HCT116 (cell line): Measurements from ENCODE around the gene QRICH2.

ENCODE experiments used
- CBX3 ChIP-seq: IDR thresholded peaks from 2 replicates; pipeline ENCODE4 v1.6.1; 2012; ENCODE audit warnings: low read depth
- CEBPB ChIP-seq: IDR thresholded peaks from 2 replicates; pipeline ENCODE4 v1.6.1; 2012; ENCODE audit warnings: low read depth
- ELF1 ChIP-seq: IDR thresholded peaks from 2 replicates; pipeline ENCODE4 v1.6.1; 2012; ENCODE audit warnings: low read depth, borderline replicate concordance
- EZH2 ChIP-seq: fragments of 200-600 bp; sonication (generic); IDR thresholded peaks from 2 replicates; pipeline ENCODE4 v1.6.1; 2017; ENCODE audit warnings: antibody characterized with exemption, mixed run types
- JUND ChIP-seq: IDR thresholded peaks from 2 replicates; pipeline ENCODE4 v1.6.1; 2012
- POLR2A ChIP-seq: IDR thresholded peaks from 2 replicates; pipeline ENCODE4 v1.7.0; 2011; ENCODE audit warnings: borderline replicate concordance; ENCODE audit not compliant: insufficient read depth, insufficient read length; ENCODE audit errors: extremely low read depth
- POLR2AphosphoS5 ChIP-seq: IDR thresholded peaks from 2 replicates; pipeline ENCODE4 v1.6.1; 2011; ENCODE audit warnings: mild to moderate bottlenecking, low read depth, low read length, moderate library complexity
- RAD21 ChIP-seq: IDR thresholded peaks from 2 replicates; pipeline ENCODE4 v1.6.1; 2012; ENCODE audit warnings: low read depth, mild to moderate bottlenecking
- SIN3A ChIP-seq: IDR thresholded peaks from 2 replicates; pipeline ENCODE4 v1.6.1; 2012; ENCODE audit warnings: low read depth
- SRF ChIP-seq: IDR thresholded peaks from 2 replicates; pipeline ENCODE4 v1.6.1; 2012; ENCODE audit warnings: low read depth
- TF ChIP-seq, protein P1 (sequence below), 3 experiments: fragments of 200-600 bp in 1 of 3; sonication (generic) in 1 of 3; IDR thresholded peaks in 2 of 3; conservative IDR thresholded peaks in 1 of 3; 2 replicates each; pipeline ENCODE4 v1.5.1; 2012 to 2017; ENCODE audit warnings: low read depth in 2 of 3, low read length in 2 of 3, antibody characterized with exemption in 1 of 3, borderline replicate concordance in 1 of 3, control low read depth in 1 of 3, mild to moderate bottlenecking in 1 of 3, mixed read lengths in 1 of 3, mixed run types in 1 of 3, moderate library complexity in 1 of 3; ENCODE audit not compliant: insufficient read depth in 1 of 3
- TF ChIP-seq, protein P2 (sequence below): IDR thresholded peaks from 2 replicates; pipeline ENCODE4 v1.6.1; 2012

DNA sequence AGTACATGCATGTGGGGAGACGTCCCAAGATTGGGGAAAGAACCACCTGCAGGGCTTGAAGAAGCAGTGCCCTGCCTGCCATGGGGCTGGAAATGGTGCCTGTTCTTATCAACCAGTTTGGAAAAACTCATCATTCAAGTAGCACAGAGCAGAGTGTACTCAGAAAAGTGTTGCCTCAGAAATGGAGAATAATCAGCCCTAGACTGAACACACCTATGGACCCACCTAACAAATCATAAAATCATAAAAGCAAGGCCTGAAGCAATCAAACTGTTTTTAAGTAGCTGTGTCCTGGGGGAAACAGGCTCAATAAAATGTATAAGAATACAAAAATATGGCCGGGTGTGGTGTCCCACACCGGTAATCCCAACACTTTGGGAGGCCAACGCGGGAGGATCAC is 11.2 kb downstream of the QRICH2 start:
- TF ChIP-seq, protein P1, sequence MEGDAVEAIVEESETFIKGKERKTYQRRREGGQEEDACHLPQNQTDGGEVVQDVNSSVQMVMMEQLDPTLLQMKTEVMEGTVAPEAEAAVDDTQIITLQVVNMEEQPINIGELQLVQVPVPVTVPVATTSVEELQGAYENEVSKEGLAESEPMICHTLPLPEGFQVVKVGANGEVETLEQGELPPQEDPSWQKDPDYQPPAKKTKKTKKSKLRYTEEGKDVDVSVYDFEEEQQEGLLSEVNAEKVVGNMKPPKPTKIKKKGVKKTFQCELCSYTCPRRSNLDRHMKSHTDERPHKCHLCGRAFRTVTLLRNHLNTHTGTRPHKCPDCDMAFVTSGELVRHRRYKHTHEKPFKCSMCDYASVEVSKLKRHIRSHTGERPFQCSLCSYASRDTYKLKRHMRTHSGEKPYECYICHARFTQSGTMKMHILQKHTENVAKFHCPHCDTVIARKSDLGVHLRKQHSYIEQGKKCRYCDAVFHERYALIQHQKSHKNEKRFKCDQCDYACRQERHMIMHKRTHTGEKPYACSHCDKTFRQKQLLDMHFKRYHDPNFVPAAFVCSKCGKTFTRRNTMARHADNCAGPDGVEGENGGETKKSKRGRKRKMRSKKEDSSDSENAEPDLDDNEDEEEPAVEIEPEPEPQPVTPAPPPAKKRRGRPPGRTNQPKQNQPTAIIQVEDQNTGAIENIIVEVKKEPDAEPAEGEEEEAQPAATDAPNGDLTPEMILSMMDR (IDR thresholded peaks at IDR 0.05 in 2 of 3, conservative IDR thresholded peaks at IDR 0.05 in 1 of 3; ENCODE audit: borderline replicate concordance in 1 of 3, insufficient read depth in 1 of 3, low read depth in 2 of 3, low read length in 2 of 3): no peak
- TF ChIP-seq CEBPB (no peak), POLR2AphosphoS5 (no peak), SIN3A (no peak), POLR2A (no peak), RAD21 (no peak), EZH2 (no peak), ELF1 (no peak), JUND (no peak), CBX3 (no peak), SRF (no peak)
- TF ChIP-seq, protein P2, sequence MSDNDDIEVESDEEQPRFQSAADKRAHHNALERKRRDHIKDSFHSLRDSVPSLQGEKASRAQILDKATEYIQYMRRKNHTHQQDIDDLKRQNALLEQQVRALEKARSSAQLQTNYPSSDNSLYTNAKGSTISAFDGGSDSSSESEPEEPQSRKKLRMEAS: no peak
